Hypothalamus (tissue), 51 donors: ENCODE results near the gene LPIN1.
A peak's percentile ranks its signal among the peaks of the same experiment; 100 is the strongest.

Experiments
- DNase-seq, 51 donors: peaks; one replicate each; lab custom pipeline; 2025; lab: John Stamatoyannopoulos, UW

LPIN1 gene, protein sequence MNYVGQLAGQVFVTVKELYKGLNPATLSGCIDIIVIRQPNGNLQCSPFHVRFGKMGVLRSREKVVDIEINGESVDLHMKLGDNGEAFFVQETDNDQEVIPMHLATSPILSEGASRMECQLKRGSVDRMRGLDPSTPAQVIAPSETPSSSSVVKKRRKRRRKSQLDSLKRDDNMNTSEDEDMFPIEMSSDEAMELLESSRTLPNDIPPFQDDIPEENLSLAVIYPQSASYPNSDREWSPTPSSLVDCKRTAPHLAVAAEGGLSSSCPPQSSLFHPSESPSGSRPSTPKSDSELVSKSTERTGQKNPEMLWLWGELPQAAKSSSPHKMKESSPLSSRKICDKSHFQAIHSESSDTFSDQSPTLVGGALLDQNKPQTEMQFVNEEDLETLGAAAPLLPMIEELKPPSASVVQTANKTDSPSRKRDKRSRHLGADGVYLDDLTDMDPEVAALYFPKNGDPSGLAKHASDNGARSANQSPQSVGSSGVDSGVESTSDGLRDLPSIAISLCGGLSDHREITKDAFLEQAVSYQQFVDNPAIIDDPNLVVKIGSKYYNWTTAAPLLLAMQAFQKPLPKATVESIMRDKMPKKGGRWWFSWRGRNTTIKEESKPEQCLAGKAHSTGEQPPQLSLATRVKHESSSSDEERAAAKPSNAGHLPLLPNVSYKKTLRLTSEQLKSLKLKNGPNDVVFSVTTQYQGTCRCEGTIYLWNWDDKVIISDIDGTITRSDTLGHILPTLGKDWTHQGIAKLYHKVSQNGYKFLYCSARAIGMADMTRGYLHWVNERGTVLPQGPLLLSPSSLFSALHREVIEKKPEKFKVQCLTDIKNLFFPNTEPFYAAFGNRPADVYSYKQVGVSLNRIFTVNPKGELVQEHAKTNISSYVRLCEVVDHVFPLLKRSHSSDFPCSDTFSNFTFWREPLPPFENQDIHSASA

DNA sequence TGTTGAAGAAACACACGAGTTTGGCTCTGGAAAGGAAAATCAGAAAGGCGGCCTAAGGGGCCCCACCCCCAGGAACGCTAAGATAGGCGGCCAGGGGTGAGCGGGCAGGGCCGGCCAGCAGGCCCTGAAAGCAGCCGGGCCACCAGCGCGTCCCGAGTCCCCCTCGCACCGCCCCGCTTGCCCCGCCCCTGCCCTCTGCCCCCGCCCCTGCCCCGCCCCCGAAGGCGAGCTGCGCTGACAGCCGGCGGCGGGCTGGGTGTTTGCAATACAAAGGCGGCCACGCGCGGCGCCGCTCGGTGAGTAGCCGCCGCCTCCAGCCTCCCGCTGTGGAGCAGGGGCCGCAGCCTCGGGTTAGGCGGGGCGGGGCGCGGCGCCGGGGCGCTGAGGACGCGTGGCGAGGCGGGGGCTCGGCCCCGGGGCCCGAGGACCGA lies at the start of gene LPIN1:
LPIN1 (plus strand) TSS at position 257 of the 431 bp plus-strand sequence. CDS start 18,910 bp downstream, outside the sequence.
- DNase-seq = peak; percentile 45 to 95 (median 86)

DNA sequence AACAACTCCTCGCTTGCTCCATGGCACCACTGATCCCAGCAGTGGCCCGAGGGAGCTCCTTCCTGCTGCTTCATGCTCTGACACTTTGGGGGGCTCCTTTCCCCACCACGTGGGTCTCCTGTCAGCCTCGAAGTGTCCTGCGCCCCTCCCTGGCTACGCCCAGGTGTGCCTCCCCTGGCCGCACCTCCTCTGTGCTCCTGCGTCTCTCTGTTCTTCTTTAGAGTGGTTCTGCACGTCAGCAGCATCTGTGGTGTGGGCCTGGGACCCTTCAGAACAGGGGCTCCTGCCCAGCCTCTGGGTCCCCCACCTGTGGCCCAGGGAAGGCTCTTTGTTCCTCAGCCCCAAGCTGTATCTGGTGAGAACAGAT lies 49.7 kb upstream of the LPIN1 start:
- no peak for DNase-seq

DNA sequence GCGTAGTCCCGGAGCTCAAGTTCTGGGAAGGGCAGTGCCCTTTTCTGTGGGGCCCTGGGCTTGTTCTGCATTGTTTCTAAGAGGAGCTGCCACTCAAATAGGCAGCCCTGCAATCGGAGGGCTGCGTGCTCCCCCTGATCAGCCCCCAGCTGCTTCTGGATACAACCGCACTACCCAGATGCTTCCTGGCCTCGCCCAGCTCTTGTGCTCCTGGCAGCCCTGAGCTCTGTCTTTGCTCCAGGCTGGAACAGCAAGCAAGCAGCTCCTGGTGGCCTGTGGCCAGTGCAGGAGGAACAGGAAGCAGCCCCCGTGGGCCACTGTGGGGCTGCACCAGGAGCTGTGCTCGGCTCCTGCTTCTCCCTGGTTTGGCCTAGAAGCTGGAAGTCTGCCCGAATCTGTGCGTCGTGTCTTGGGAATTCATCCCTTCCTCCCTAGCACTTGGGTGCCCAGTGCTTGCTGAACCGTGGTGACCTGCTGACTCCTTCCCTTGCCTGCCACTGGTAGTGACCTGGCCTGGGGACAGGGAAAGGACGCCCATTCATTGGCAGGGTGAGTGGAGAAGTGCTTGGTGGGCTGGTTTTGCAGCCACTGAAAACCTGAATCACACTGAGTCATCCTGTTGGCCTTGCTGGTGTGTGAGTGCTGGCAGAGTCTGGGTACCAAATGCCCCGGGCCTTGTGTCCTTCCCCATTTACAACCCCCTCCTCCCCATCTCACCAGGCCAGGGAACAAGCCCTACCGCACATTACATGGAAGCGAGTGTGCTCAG lies 49.1 kb upstream of the LPIN1 start:
- peak in 27 of 51 donors; percentile 15 to 84 (median 43) for DNase-seq

DNA sequence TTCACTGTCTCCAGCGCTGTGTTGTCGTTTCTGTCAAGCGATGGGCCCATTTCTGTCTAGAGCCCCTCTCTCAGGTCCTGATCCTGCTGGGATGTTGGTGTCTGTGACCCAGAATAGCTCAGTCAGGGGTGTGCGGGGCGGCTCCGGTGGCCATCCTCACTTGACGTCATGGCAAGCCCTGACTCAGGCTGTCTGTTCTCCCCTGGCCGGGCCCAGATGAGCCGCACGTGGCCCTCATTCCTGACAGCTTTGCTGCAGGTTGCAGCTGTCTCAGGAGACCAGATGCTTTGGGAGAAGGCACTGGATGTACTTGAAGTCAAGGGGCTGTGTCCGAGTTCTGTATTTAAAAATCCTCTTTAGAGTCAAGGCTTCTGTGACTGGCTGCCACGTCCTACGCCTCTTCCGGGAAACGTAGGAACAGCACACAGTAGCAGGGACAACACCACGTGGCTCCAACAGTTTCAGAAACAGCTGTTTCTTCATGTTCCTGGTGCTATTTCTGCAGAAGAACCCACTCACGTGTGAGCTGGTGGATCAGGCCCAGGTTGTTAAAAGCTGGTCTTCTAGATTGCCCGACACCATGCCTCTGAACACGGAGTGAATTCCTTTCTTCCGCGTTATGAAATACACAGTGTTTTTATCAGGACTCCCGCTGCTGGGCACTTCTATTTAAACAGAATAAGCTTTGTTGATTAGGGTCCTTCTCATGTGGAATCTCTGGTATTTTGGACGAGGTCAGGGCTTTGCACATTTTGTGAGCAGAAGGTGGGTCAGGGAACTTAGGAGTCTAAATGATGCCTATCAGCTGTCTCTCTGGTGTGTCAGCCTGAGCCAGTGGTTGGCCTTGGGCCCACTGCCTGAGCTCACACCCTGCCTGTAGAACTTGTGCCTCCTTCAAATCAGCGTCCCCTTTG lies 48.2 kb upstream of the LPIN1 start:
- DNase-seq = peak in 17 of 51 donors; percentile 16 to 78 (median 32)

DNA sequence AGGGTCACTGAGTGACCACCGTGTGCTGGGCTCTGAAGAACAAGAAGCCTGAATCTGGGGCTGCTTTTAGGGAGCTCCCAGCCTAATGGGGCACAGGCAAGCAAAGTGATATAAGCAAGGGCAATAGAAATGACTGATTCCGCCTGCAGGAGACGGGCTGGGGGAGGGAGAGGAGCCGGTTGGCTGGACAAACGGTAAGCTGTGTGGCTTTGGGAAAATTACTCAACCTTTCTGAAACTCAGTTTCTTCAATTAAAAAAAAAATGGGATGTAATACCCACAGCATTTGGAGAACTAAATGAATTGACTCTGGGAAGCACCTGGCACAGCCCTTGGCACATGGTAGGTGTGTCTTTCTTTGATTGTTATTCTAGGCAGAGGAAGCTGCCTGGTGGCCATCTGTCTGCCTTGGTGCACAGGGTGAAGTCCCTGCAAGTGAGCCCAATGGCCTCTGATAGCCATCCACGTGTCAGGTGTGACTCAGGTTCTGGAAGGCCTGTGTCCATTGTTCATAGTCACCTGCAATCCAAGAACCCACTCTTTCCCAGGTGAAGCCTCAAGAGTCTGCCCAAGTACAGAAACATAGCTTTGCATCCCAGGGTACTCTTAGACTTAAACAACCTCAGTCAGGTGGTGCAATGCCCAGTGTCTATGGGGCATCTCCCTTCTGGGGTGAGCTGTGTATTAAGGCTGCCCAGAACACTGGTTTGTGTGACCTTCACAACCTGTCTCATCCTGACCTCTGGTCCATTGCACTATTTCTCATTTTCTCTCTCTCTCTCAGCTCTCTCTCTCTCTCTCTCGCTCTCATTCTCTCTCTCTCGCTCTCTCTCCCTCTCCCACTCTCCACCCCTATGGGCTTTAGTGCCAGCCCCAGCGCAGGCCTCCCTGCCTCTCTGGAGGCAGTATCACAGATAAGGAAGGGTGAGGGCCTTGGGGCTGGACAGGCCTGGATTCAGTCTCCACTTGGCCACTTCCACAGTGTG lies 46.5 kb upstream of the LPIN1 start:
- DNase-seq = no peak

DNA sequence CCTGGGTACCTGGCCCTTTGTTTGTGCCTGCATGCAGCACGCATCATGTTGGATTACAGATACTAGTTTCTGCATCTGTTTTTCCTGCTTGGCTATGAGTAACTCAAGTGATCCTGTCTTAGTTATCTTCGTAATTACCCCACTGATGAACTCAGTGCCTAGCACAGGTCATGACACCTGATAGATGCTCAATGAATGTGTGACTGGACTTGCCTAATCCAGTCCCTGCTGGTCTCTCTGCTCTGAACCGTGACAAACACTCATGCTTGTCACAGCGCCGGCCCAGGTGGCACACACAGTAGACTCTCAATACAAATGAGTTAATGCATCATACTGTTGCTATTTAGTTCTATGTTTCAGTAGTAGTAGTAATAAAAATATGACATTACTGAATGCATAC lies 45.2 kb upstream of the LPIN1 start:
- DNase-seq = no peak

DNA sequence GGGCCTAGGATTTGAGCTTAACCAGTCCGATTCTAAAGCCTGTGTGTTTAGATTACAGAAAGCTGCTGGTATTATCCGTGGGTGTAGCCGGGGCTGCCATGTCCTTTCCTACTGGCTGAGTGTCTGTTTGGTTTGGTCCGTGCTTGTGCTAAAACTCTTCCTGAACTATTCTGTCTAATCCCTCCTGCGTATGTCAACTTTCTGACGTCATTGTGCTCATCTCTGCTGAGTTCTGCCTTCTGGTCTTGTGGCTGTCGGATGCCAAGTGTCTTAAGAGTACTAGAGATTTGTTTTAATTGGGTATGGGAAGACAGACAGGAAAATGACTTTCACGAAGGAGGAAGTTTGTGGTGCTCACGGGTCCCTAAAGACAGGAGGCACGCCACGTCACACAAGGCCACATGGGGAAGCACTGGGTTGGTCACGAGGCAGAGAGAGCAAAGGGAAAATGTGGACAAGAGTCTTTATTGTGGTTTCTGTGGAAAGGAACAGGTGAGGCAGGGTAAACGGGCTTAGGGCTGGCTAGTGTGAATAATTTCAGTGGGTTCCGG lies 44.6 kb upstream of the LPIN1 start:
- DNase-seq = no peak

DNA sequence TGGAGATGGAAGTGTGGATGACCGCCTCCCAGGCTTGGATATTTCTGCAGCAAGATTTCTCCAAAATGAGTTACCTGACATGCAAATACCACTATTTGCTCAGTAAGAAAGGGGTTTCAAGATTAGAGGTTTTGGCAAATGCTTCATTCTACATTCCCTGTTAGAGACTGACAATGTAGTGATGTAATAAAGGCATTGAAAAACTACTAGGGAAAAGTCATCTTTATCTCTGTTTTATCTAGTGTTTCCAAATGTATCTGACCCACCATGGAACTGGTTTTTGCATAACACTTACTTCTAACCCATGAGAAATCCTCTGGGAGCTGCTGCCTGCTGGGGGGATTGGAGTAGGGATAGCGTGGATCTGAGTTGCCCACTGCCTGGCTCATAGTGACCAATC lies 43.5 kb upstream of the LPIN1 start:
- DNase-seq = no peak

DNA sequence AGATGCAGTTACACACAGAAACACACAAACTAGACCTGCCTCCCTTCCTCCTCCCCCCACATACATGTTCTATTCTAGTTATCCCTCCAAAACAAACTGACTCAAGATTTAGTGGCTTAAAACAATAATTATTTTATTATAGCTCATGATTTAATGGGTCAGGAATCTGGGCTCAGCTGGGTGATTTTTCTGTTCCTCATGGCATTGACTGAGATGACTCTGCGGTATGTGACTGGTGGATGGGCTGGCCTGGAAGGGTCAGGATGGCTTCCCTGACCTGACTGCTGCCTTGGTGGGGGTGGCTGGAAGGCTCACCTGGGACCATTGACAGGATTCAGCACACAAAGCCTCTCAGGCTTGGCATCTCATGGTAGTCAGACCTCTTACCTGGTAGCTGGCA lies 42.7 kb upstream of the LPIN1 start:
- no peak for DNase-seq

DNA sequence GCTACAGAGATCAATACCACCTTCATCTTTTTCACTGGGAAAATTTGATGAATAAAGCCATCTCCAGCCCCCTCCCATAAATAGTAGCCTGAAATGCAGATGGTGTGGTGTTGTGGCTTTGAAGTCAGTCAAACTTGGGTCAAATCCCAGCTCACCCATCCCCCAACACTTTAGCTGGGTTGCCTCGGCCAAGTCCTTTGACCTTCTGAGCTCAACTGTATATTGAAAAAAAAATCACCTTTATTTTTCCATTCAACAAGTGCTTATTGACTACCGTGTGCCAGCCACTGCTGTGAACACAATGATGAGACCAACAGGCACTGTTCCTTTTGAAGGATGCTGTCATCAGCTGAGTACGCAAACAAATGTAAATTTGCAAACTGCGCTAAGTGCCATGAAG lies 41.4 kb upstream of the LPIN1 start:
- DNase-seq = no peak

DNA sequence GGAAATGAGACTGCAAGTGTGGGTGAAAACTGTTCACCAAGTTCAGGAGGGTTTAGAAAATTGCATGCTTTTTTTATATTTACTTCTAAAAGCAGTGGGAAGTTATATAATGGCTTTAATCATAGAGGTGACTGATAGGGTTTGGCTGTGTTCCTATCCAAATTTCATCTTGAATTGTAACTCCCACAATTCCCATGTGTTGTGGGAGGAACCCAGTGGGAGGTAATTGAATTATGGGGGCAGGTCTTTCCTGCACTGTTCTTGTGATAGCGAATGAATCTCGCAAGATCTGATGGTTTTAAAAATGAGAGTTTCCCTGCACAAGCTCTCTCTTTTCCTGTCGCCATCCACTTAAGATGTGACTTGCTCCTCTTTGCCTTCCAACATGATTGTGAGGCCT lies 40.7 kb upstream of the LPIN1 start:
- DNase-seq = no peak

DNA sequence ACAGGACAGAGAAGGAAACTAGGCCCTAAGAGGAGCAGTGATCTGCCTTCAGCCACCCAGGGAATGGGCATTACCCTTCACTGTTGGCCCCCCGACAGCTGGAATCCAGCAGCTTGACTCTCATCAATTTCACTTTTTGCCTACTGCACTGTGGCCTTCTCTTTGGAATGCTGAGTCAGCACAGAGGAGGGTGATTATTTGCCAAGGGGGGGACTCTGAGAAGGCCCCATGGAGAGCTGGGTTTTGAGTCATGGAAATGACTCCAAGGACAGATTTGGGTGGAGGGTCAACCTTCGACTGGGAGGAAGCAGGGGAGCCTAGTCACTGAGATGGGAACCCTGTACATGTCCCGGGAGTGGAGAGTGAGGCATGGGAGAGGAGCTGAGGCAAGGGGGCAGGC lies 38.3 kb upstream of the LPIN1 start:
- DNase-seq = no peak

DNA sequence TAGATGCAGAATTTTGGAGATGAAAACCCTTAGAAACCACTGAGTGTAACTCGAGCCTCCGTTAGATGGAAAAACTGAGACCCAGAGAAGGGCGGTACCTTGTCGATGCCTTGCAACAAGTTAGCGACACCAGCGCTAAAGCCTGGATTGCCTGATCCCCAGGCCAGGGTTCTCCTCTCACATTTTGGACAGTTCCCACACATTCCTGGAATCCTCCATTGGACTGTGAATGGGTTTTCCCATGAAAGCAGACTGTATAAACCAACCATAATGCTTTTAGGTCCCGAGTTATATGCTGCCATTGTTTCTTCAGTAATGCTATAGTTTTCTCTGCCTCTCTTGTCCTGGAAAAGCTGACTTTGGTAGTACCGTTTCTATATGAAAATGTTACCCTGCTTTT lies 37.1 kb upstream of the LPIN1 start:
- no peak for DNase-seq

DNA sequence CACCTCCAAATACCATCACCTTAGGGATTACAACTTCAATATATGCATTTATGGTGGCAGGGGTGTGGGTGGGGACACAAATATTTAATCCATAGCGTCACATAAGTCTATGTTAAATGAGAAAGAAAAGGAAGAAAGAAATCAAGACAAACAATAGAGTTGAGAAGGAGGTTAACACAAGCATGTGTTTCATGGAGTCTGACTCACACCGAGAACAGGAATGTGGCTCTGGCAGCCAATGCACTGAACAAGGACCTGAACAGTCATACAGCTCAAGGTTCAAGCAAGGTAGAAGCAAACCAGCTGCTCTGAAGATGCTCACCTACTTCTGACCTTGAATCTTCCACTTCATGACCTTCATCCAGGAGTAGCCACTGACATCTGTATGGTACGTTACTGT lies 36.2 kb upstream of the LPIN1 start:
- peak in 3 of 51 donors; percentile 27 to 43 (median 33) for DNase-seq

DNA sequence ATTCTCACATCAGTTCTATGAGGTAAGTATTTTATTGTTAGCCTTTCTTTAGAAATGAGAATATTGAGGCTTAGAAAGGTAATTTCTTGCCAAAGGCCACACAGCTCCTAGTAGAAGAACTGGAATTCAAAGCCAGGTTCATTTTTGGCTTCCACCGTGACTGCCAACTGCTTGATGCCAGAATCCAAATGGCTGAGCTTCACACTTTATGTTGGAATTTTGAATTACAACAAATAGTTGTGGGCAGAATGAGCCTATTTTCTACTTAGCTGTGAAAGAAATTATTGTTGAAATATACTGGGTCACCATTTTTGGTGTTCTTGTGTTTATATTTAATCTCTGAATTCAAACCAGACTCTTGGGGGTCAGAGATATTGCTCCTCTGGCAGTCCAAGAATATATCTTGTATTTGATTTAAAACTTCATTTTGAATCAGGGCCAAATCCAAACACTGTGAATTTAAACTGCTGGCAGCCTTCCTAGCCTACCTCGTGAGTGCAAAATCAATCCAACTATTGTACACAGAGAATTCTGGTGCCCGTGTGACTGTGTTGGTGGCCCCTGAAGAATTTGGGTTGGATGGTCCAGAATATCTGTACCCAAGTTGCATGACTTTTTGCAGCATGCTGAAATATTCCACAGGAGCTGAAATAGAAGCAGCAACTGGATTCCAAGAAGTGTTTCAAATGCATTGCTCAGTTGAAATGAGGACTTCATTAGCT lies 35.6 kb upstream of the LPIN1 start:
- peak in 3 of 51 donors; percentile 11 to 25 (median 15) for DNase-seq

DNA sequence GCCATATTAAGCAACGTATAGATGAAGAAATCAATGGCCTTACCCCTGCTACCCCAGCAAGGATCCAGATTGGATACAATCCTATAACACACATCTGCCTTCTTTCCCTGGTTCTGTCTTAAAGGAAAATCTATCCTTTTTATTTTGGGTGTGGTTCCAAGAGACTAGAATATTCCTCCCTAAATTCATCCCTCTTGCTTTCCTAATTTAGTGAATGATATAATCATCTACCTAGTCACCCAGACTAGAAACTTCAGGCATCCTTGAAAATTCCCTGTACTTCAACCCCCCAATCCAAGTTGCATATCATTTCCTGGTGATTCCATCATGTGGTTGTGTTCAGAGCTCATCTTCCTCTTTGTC lies 35.1 kb upstream of the LPIN1 start:
- DNase-seq = no peak

DNA sequence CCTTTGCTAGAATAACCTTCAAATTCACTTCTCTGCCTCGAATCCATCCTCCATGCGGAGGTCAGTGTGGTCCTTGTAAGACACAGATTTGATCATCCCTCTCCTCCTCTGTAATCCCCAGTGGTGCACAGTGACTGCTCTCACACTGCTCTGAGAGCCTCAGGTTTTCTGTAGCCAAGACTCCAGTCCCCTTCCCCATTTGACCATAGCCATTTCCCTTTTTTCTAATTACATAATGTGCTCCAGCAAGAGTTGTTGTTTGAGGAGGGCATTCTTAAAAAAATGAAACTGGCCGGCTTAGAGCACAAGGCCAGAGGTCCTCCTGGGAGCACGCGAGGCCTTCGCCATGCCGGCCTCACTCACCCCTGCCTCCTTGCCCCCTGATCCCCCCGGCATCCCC lies 34.7 kb upstream of the LPIN1 start:
- DNase-seq = no peak

DNA sequence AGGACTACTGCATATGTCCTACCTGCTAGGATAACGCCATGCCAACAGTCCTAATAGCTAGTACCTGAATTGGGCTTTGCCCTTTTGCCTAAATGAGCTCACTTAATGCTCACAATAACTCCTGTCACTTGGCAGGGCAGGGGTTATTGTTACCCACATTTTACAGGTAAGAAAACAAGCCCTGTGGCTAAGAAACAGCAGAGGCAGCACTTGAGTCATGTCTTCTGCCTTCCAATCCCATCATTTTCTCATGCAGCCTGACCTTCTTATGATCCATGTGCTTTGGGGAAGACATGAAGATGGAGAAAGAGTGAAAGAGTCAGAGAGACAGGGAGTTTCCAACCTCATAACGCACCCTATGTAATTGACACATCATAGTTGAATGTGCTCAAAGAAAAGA lies 33.6 kb upstream of the LPIN1 start:
- DNase-seq = no peak
